ENCODE data around the gene HSD17B4.

DNA sequence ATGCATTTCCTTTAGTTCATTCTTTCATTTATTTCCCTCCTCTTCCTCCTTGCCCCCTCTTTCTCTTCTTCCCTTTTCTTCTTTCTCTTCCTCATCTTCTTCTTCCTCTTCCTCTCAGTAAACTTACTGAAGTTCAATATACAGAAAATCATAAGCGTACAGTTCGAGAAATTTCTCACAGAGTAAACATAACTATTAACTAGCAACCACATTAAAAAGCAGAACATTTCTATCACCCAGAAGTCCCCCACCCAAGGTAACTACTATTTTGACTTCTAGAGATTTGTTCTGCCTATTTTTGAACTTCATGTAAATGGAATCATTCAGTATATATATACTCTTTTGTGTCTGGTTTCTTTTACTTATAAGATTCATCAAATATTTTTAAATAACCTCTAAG lies 48.3 kb upstream of the HSD17B4 start:
- TF ChIP-seq, protein P1, sequence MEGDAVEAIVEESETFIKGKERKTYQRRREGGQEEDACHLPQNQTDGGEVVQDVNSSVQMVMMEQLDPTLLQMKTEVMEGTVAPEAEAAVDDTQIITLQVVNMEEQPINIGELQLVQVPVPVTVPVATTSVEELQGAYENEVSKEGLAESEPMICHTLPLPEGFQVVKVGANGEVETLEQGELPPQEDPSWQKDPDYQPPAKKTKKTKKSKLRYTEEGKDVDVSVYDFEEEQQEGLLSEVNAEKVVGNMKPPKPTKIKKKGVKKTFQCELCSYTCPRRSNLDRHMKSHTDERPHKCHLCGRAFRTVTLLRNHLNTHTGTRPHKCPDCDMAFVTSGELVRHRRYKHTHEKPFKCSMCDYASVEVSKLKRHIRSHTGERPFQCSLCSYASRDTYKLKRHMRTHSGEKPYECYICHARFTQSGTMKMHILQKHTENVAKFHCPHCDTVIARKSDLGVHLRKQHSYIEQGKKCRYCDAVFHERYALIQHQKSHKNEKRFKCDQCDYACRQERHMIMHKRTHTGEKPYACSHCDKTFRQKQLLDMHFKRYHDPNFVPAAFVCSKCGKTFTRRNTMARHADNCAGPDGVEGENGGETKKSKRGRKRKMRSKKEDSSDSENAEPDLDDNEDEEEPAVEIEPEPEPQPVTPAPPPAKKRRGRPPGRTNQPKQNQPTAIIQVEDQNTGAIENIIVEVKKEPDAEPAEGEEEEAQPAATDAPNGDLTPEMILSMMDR (IDR thresholded peaks at IDR 0.05), result no peak
- TF ChIP-seq, protein P2, sequence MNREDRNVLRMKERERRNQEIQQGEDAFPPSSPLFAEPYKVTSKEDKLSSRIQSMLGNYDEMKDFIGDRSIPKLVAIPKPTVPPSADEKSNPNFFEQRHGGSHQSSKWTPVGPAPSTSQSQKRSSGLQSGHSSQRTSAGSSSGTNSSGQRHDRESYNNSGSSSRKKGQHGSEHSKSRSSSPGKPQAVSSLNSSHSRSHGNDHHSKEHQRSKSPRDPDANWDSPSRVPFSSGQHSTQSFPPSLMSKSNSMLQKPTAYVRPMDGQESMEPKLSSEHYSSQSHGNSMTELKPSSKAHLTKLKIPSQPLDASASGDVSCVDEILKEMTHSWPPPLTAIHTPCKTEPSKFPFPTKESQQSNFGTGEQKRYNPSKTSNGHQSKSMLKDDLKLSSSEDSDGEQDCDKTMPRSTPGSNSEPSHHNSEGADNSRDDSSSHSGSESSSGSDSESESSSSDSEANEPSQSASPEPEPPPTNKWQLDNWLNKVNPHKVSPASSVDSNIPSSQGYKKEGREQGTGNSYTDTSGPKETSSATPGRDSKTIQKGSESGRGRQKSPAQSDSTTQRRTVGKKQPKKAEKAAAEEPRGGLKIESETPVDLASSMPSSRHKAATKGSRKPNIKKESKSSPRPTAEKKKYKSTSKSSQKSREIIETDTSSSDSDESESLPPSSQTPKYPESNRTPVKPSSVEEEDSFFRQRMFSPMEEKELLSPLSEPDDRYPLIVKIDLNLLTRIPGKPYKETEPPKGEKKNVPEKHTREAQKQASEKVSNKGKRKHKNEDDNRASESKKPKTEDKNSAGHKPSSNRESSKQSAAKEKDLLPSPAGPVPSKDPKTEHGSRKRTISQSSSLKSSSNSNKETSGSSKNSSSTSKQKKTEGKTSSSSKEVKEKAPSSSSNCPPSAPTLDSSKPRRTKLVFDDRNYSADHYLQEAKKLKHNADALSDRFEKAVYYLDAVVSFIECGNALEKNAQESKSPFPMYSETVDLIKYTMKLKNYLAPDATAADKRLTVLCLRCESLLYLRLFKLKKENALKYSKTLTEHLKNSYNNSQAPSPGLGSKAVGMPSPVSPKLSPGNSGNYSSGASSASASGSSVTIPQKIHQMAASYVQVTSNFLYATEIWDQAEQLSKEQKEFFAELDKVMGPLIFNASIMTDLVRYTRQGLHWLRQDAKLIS (CRISPR knock-in tag; IDR thresholded peaks at IDR 0.05; ENCODE audit: borderline replicate concordance), result no peak
- TF ChIP-seq SP1 (CRISPR knock-in tag; conservative IDR thresholded peaks at IDR 0.05) (no peak), ZNF263 (CRISPR knock-in tag; IDR thresholded peaks at IDR 0.05; ENCODE audit: low read depth) (no peak), NFATC4 (CRISPR knock-in tag; IDR thresholded peaks at IDR 0.05) (no peak), GABPB1 (CRISPR knock-in tag; IDR thresholded peaks at IDR 0.05) (no peak)
- TF ChIP-seq, protein P3, sequence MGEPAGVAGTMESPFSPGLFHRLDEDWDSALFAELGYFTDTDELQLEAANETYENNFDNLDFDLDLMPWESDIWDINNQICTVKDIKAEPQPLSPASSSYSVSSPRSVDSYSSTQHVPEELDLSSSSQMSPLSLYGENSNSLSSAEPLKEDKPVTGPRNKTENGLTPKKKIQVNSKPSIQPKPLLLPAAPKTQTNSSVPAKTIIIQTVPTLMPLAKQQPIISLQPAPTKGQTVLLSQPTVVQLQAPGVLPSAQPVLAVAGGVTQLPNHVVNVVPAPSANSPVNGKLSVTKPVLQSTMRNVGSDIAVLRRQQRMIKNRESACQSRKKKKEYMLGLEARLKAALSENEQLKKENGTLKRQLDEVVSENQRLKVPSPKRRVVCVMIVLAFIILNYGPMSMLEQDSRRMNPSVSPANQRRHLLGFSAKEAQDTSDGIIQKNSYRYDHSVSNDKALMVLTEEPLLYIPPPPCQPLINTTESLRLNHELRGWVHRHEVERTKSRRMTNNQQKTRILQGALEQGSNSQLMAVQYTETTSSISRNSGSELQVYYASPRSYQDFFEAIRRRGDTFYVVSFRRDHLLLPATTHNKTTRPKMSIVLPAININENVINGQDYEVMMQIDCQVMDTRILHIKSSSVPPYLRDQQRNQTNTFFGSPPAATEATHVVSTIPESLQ (CRISPR knock-in tag; IDR thresholded peaks at IDR 0.05), result no peak
- TF ChIP-seq, protein P4, sequence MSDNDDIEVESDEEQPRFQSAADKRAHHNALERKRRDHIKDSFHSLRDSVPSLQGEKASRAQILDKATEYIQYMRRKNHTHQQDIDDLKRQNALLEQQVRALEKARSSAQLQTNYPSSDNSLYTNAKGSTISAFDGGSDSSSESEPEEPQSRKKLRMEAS (CRISPR knock-in tag; IDR thresholded peaks at IDR 0.05), result no peak
- TF ChIP-seq, protein P5, sequence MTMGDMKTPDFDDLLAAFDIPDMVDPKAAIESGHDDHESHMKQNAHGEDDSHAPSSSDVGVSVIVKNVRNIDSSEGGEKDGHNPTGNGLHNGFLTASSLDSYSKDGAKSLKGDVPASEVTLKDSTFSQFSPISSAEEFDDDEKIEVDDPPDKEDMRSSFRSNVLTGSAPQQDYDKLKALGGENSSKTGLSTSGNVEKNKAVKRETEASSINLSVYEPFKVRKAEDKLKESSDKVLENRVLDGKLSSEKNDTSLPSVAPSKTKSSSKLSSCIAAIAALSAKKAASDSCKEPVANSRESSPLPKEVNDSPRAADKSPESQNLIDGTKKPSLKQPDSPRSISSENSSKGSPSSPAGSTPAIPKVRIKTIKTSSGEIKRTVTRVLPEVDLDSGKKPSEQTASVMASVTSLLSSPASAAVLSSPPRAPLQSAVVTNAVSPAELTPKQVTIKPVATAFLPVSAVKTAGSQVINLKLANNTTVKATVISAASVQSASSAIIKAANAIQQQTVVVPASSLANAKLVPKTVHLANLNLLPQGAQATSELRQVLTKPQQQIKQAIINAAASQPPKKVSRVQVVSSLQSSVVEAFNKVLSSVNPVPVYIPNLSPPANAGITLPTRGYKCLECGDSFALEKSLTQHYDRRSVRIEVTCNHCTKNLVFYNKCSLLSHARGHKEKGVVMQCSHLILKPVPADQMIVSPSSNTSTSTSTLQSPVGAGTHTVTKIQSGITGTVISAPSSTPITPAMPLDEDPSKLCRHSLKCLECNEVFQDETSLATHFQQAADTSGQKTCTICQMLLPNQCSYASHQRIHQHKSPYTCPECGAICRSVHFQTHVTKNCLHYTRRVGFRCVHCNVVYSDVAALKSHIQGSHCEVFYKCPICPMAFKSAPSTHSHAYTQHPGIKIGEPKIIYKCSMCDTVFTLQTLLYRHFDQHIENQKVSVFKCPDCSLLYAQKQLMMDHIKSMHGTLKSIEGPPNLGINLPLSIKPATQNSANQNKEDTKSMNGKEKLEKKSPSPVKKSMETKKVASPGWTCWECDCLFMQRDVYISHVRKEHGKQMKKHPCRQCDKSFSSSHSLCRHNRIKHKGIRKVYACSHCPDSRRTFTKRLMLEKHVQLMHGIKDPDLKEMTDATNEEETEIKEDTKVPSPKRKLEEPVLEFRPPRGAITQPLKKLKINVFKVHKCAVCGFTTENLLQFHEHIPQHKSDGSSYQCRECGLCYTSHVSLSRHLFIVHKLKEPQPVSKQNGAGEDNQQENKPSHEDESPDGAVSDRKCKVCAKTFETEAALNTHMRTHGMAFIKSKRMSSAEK (CRISPR knock-in tag; IDR thresholded peaks at IDR 0.05; ENCODE audit: borderline replicate concordance), result no peak
- TF ChIP-seq, protein P6, sequence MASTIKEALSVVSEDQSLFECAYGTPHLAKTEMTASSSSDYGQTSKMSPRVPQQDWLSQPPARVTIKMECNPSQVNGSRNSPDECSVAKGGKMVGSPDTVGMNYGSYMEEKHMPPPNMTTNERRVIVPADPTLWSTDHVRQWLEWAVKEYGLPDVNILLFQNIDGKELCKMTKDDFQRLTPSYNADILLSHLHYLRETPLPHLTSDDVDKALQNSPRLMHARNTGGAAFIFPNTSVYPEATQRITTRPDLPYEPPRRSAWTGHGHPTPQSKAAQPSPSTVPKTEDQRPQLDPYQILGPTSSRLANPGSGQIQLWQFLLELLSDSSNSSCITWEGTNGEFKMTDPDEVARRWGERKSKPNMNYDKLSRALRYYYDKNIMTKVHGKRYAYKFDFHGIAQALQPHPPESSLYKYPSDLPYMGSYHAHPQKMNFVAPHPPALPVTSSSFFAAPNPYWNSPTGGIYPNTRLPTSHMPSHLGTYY (CRISPR knock-in tag; IDR thresholded peaks at IDR 0.05), result no peak
- TF ChIP-seq, protein P7, sequence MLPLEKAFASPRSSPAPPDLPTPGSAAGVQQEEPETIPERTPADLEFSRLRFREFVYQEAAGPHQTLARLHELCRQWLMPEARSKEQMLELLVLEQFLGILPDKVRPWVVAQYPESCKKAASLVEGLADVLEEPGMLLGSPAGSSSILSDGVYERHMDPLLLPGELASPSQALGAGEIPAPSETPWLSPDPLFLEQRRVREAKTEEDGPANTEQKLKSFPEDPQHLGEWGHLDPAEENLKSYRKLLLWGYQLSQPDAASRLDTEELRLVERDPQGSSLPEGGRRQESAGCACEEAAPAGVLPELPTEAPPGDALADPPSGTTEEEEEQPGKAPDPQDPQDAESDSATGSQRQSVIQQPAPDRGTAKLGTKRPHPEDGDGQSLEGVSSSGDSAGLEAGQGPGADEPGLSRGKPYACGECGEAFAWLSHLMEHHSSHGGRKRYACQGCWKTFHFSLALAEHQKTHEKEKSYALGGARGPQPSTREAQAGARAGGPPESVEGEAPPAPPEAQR (CRISPR knock-in tag; IDR thresholded peaks at IDR 0.05), result no peak
- TF ChIP-seq, protein P8, sequence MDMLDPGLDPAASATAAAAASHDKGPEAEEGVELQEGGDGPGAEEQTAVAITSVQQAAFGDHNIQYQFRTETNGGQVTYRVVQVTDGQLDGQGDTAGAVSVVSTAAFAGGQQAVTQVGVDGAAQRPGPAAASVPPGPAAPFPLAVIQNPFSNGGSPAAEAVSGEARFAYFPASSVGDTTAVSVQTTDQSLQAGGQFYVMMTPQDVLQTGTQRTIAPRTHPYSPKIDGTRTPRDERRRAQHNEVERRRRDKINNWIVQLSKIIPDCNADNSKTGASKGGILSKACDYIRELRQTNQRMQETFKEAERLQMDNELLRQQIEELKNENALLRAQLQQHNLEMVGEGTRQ (CRISPR knock-in tag; IDR thresholded peaks at IDR 0.05), result no peak

All from WTC11 (cell line).